Nephron progenitor cell (in vitro differentiated cells): ENCODE results near the gene AGMO.

ENCODE experiments used
- DNase-seq: peaks from one replicate; pipeline ENCODE4 v3.0.0; 2021
- H3K27ac Mint-ChIP-seq: 2 replicates; pipeline ENCODE4 v1.8.0; 2021; ENCODE audit warnings: mild to moderate bottlenecking, moderate library complexity, mixed read lengths
- H3K27me3 Mint-ChIP-seq: 2 replicates; pipeline ENCODE4 v1.8.0; 2021; ENCODE audit warnings: mild to moderate bottlenecking, low read depth, mixed read lengths; ENCODE audit not compliant: poor library complexity
- H3K36me3 Mint-ChIP-seq: 2 replicates; pipeline ENCODE4 v1.8.0; 2021; ENCODE audit warnings: low read depth, mixed read lengths
- H3K4me1 Mint-ChIP-seq: 2 replicates; pipeline ENCODE4 v1.8.0; 2021; ENCODE audit warnings: mixed read lengths
- H3K4me3 Mint-ChIP-seq: 2 replicates; pipeline ENCODE4 v1.8.0; 2021; ENCODE audit warnings: mild to moderate bottlenecking, moderate library complexity, mixed read lengths
- H3K9me3 Mint-ChIP-seq: 2 replicates; pipeline ENCODE4 v1.8.0; 2021; ENCODE audit warnings: mild to moderate bottlenecking, moderate library complexity, mixed read lengths
- CTCF ChIP-seq: fragments of 200-600 bp; sonication (generic); IDR thresholded peaks from 2 replicates; pipeline ENCODE4 v1.5.0; 2021; ENCODE audit warnings: antibody characterized with exemption

The AGMO gene

DNA sequence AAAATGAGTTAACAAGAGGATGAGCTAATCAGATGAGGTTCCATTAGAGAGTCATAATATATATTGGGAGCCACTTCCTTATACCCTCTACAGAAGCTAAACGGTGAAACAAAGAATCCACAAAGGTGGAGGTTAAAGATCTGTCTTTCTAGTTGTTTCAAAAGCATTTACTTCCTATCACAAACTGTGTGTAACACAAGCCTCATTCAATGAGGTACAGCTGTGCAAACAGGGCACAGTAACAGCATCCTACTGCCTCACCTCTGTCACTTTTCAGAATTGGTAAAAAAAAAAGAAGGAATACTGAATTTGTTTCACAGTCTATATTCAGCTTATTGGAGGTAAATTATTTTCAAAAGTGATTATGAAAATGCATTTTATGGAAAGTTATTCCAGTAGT lies 128.7 kb downstream of the AGMO start:
- no peak for DNase-seq
- H3K36me3 Mint-ChIP-seq: peaks cover 4% of the 10 kb centered on the region
- no peak overlapping the region for H3K4me3 Mint-ChIP-seq
- H3K4me1 Mint-ChIP-seq: peaks cover 13% of the 10 kb centered on the region
- H3K9me3 Mint-ChIP-seq: peaks cover 5% of the 10 kb centered on the region
- H3K27ac Mint-ChIP-seq: peak overlapping the region; percentile 76
- no peak for TF ChIP-seq CTCF
- no peaks in the 10 kb centered on the region for H3K27me3 Mint-ChIP-seq

DNA sequence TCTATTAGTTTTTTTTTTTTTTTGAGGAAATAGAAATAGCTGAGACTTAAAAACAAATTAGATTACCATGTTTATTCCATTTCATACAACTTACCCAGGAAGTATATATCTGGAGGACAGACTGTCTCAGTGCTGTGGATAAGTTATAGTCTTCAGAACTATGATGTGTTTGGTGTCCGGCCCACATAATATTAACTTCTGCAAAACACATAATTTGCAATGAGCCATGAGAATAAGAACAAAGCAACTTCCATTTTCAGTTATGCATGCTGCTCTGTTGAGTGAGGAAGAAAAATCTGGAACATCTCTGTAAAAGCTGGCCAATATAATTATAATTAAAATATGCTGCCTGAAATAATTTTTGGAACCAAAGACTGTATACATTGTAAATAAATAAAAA lies 130.9 kb downstream of the AGMO start:
- no peak for DNase-seq
- peaks cover 13% of the 10 kb centered on the region for H3K4me1 Mint-ChIP-seq

DNA sequence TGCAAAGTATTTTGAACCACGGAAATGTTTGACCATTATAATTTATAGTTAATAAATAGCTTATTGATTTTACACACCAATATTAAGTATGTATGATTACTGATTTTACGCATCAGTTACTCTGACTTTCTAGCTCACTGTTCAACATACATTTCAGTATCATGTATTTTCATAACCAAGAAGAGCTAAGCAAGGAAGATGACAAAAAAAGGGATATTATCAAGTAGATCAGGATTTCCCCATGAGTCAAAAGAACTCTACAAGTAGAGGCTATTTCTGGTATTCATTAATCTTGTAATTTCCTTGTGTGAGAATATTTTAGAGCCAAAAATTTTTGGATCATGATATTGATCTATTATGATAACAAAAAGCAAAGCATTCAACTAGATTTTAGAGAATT lies 131.6 kb downstream of the AGMO start:
- Mint-ChIP-seq H3K36me3 (no peaks in the 10 kb centered on the region), H3K4me3 (no peak overlapping the region)

More for the DNA sequence above, 130.9 kb downstream of the AGMO start:
- H3K4me3 Mint-ChIP-seq: no peak overlapping the region
- H3K27me3 Mint-ChIP-seq: no peaks in the 10 kb centered on the region
- peaks cover 2% of the 10 kb centered on the region for H3K36me3 Mint-ChIP-seq
- H3K27ac Mint-ChIP-seq: no peak overlapping the region
- no peak for TF ChIP-seq CTCF
- H3K9me3 Mint-ChIP-seq: peaks cover 2% of the 10 kb centered on the region

GRCh38 chr7:15424468-15424867 lies 137.3 kb downstream of the AGMO start:
- Mint-ChIP-seq H3K9me3 (peaks cover 9% of the 10 kb centered on the region), H3K4me1 (no peaks in the 10 kb centered on the region), H3K27me3 (peaks cover 9% of the 10 kb centered on the region), H3K27ac (no peak overlapping the region), H3K36me3 (no peaks in the 10 kb centered on the region), H3K4me3 (no peak overlapping the region)
- no peak for DNase-seq
- no peak for TF ChIP-seq CTCF

More for the DNA sequence above, 131.6 kb downstream of the AGMO start:
- no peak for DNase-seq
- Mint-ChIP-seq H3K9me3 (no peaks in the 10 kb centered on the region), H3K4me1 (peaks cover 13% of the 10 kb centered on the region), H3K27ac (no peak overlapping the region), H3K27me3 (no peaks in the 10 kb centered on the region)
- TF ChIP-seq CTCF: no peak

DNA sequence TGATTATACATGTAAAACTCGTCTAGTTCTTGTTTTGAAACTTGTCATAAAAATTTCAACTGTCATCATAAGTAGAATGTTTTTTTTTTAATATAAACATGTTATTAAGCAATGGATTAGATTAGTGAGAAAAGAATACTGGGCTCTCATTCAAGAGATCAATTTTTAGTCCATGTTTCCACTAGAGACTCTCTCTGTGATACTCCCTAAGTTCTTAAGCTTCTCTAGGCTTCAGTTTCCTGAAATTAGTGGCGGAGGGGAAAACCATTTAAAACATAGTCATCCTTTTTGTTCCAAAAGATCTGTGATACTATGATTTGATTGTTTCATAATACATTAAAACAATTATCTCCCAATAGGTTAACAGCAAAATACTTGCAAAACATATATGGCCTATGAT lies 142.2 kb downstream of the AGMO start:
- Mint-ChIP-seq H3K4me3 (no peak overlapping the region), H3K27ac (no peak overlapping the region), H3K9me3 (peaks cover 23% of the 10 kb centered on the region), H3K36me3 (peaks cover 4% of the 10 kb centered on the region), H3K27me3 (peaks cover 9% of the 10 kb centered on the region), H3K4me1 (peaks cover 5% of the 10 kb centered on the region)
- no peak for TF ChIP-seq CTCF
- no peak for DNase-seq

GRCh38 chr7:15418264-15418663 lies 143.6 kb downstream of the AGMO start:
- Mint-ChIP-seq H3K36me3 (peaks cover 9% of the 10 kb centered on the region), H3K27me3 (peaks cover 9% of the 10 kb centered on the region), H3K4me1 (peaks cover 5% of the 10 kb centered on the region), H3K4me3 (no peak overlapping the region), H3K27ac (no peak overlapping the region), H3K9me3 (peaks cover 35% of the 10 kb centered on the region)
- no peak for TF ChIP-seq CTCF
- DNase-seq: no peak
